ENCODE data around the gene PLPP4. TPM values are rescaled to one million over a fixed set of nuclear protein-coding genes. Genes with fewer than 3 reads are reported as not detected.

PLPP4 gene
- total RNA-seq, 1 experiment from 2014 or later: not detected

DNA sequence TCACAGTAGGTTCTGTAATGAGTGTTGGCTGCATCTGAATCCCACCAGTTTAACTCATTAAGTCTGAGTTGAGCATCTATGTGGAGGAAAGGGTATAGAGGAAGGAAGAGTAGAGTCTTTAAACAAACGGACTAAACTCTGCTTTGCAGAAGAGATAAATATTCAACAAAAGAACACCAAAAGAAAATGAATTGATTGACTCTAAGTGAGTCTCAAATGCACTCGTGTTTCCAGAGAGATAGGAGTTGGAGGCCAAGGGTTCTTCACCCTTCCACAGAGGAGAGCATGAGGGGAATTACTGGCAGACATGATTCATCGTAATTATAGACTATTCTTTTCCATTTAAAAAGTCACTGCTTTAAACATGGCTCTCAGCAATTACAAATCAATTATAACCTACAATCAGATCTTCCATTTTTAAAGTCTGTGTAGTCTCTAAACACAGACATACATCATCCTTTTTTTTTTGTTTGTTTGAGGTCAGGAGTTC lies 56.3 kb downstream of the PLPP4 start:
- H3K9me3 ChIP-seq (ENCODE audit: control insufficient read depth in 1 of 2, insufficient read depth in 1 of 2, low read depth in 1 of 2, low read length in 2 of 2): no peaks in the 10 kb centered on the region
- H3K27ac ChIP-seq (ENCODE audit: low read depth, low read length): no peak overlapping the region
- ChIA-PET POLR2A (no interaction called here), CTCF (no interaction called here), RAD21 (ENCODE audit: low non-redundant PET in 1 of 2, low total read pairs in 2 of 2, uncharacterized antibody in 2 of 2, unreplicated experiment in 2 of 2) (no interaction called here)
- no TSS peak for BruUV-seq (replicated peaks)
- intact Hi-C loops (cut with micrococcal nuclease): no loop called here
- ATAC-seq (no peak), DNase-seq (ENCODE audit: low read depth, low spot score) (no peak)
- no peak overlapping the region for H3K9ac ChIP-seq (ENCODE audit: low read length)
- no peaks in the 10 kb centered on the region for H3K79me2 ChIP-seq (ENCODE audit: insufficient read depth, low read length)
- H3K4me2 ChIP-seq (ENCODE audit: low read length): no peak overlapping the region
- H3K27me3 ChIP-seq (ENCODE audit: insufficient read depth, low read length): peaks cover 27% of the 10 kb centered on the region
- H3K4me3 ChIP-seq (replicated peaks in 1 of 2; ENCODE audit: low read depth in 1 of 2, low read length in 2 of 2): no peak overlapping the region
- no peaks in the 10 kb centered on the region for H3K9me2 ChIP-seq (ENCODE audit: insufficient read depth)
- TF ChIP-seq, protein P1, sequence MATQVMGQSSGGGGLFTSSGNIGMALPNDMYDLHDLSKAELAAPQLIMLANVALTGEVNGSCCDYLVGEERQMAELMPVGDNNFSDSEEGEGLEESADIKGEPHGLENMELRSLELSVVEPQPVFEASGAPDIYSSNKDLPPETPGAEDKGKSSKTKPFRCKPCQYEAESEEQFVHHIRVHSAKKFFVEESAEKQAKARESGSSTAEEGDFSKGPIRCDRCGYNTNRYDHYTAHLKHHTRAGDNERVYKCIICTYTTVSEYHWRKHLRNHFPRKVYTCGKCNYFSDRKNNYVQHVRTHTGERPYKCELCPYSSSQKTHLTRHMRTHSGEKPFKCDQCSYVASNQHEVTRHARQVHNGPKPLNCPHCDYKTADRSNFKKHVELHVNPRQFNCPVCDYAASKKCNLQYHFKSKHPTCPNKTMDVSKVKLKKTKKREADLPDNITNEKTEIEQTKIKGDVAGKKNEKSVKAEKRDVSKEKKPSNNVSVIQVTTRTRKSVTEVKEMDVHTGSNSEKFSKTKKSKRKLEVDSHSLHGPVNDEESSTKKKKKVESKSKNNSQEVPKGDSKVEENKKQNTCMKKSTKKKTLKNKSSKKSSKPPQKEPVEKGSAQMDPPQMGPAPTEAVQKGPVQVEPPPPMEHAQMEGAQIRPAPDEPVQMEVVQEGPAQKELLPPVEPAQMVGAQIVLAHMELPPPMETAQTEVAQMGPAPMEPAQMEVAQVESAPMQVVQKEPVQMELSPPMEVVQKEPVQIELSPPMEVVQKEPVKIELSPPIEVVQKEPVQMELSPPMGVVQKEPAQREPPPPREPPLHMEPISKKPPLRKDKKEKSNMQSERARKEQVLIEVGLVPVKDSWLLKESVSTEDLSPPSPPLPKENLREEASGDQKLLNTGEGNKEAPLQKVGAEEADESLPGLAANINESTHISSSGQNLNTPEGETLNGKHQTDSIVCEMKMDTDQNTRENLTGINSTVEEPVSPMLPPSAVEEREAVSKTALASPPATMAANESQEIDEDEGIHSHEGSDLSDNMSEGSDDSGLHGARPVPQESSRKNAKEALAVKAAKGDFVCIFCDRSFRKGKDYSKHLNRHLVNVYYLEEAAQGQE (IDR thresholded peaks at IDR 0.05; ENCODE audit: low read depth): no peak
- peaks cover 0 to 15% of the 10 kb centered on the region in 2 experiments; a peak in 2 of 4 replicates for H3K4me1 ChIP-seq (ENCODE audit: control insufficient read depth in 1 of 2, insufficient read depth in 2 of 2, low read length in 2 of 2)
- H4K20me1 ChIP-seq (ENCODE audit: insufficient read depth): no peaks in the 10 kb centered on the region
- no peak overlapping the region for H2AFZ ChIP-seq (ENCODE audit: low read depth, low read length, poor library complexity, severe bottlenecking)
- H3K36me3 ChIP-seq (ENCODE audit: control insufficient read depth in 1 of 2, insufficient read depth in 2 of 2, low read length in 2 of 2): no peaks in the 10 kb centered on the region

DNA sequence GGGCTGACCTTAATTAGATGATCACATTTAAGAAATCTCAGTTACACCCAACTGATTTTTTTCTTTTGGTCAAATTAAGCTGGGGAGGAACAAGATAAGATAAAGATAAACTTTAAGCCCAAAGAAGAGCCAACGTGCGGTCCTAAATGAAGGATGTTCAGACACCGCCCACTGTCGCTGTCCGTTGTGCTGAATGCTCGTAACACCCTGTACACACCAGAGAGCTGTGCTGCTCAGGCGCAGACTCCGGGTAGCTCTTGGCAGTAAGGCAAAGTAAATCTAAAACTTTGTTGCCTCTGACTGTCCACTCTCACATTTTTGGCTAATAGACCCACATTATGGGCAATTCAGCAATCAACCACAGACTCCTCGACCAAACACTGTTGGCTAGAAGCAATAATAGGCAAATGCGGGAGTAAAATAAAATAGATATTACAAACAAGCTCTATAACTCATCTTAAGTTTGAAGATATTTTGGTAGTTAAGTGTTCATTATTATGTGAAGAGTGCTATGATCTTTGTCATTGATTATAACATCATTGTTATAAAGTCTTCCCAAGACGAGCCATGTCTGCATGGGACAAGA lies 57.1 kb downstream of the PLPP4 start:
- ChIA-PET CTCF (interaction anchor here (0.8 kb wide), 1 partner anchor 764 kb away, joined by 3 read pairs; no protein-coding TSS in a partner anchor), RAD21 (ENCODE audit: low non-redundant PET in 1 of 2, low total read pairs in 2 of 2, uncharacterized antibody in 2 of 2, unreplicated experiment in 2 of 2) (no interaction called here), POLR2A (no interaction called here)
- BruUV-seq (replicated peaks): no TSS peak
- Histone ChIP-seq H3K27ac (ENCODE audit: low read depth, low read length) (no peak overlapping the region), H3K36me3 (ENCODE audit: control insufficient read depth in 1 of 2, insufficient read depth in 2 of 2, low read length in 2 of 2) (no peaks in the 10 kb centered on the region), H3K4me2 (ENCODE audit: low read length) (no peak overlapping the region), H4K20me1 (ENCODE audit: insufficient read depth) (no peaks in the 10 kb centered on the region), H3K79me2 (ENCODE audit: insufficient read depth, low read length) (no peaks in the 10 kb centered on the region), H3K4me3 (replicated peaks in 1 of 2; ENCODE audit: low read depth in 1 of 2, low read length in 2 of 2) (no peak overlapping the region), H3K9ac (ENCODE audit: low read length) (no peak overlapping the region), H3K27me3 (ENCODE audit: insufficient read depth, low read length) (peaks cover 30% of the 10 kb centered on the region), H2AFZ (ENCODE audit: low read depth, low read length, poor library complexity, severe bottlenecking) (no peak overlapping the region), H3K9me2 (ENCODE audit: insufficient read depth) (no peaks in the 10 kb centered on the region), H3K4me1 (ENCODE audit: control insufficient read depth in 1 of 2, insufficient read depth in 2 of 2, low read length in 2 of 2) (peaks cover 0 to 7% of the 10 kb centered on the region in 2 experiments; a peak in 1 of 4 replicates), H3K9me3 (ENCODE audit: control insufficient read depth in 1 of 2, insufficient read depth in 1 of 2, low read depth in 1 of 2, low read length in 2 of 2) (no peaks in the 10 kb centered on the region)
- intact Hi-C loops (cut with micrococcal nuclease): no loop called here
- ATAC-seq (peak; percentile 69), DNase-seq (ENCODE audit: low read depth, low spot score) (no peak)
- TF ChIP-seq, protein P1 (IDR thresholded peaks at IDR 0.05; ENCODE audit: low read depth): peak; percentile 97
- TF ChIP-seq, protein P2, sequence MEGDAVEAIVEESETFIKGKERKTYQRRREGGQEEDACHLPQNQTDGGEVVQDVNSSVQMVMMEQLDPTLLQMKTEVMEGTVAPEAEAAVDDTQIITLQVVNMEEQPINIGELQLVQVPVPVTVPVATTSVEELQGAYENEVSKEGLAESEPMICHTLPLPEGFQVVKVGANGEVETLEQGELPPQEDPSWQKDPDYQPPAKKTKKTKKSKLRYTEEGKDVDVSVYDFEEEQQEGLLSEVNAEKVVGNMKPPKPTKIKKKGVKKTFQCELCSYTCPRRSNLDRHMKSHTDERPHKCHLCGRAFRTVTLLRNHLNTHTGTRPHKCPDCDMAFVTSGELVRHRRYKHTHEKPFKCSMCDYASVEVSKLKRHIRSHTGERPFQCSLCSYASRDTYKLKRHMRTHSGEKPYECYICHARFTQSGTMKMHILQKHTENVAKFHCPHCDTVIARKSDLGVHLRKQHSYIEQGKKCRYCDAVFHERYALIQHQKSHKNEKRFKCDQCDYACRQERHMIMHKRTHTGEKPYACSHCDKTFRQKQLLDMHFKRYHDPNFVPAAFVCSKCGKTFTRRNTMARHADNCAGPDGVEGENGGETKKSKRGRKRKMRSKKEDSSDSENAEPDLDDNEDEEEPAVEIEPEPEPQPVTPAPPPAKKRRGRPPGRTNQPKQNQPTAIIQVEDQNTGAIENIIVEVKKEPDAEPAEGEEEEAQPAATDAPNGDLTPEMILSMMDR (IDR thresholded peaks at IDR 0.05 in 2 of 3, conservative IDR thresholded peaks at IDR 0.05 in 1 of 3; ENCODE audit: borderline replicate concordance in 1 of 3, insufficient read depth in 1 of 3, low read depth in 2 of 3, low read length in 2 of 3): no peak
- TF ChIP-seq CEBPB (IDR thresholded peaks at IDR 0.05; ENCODE audit: low read depth): no peak
